HG02852 (cell line): ENCODE measurements around the gene PAFAH1B1.
"Not testable (repeated sequence)": the region's sequence is repeated elsewhere in the genome, so short reads cannot be mapped to it uniquely, and the experiment has no call there.

Experiments
- ATAC-seq: cut with Tn5 transposase; IDR thresholded peaks from one replicate; pipeline ENCODE4 v1.9.1; 2021; ENCODE audit warnings: mild to moderate bottlenecking, moderate library complexity; ENCODE audit not compliant: unreplicated experiment

The PAFAH1B1 gene

GRCh38 chr17:2592971-2593820 is at the start of gene PAFAH1B1:
Gene PAFAH1B1 (plus strand): TSS chr17:2593654. CDS start chr17:2638289, 44,635 bp downstream.
- ATAC-seq, result peak; percentile 80

GRCh38 chr17:2545393-2545792 is 48.1 kb upstream of the PAFAH1B1 start:
- ATAC-seq, result no peak

- ATAC-seq, result no peak
These were observed 46.3 kb upstream of the PAFAH1B1 start for GRCh38 chr17:2547176-2547575.

- ATAC-seq, result not testable (repeated sequence)
These were observed 45.4 kb upstream of the PAFAH1B1 start for GRCh38 chr17:2548026-2548425.

GRCh38 chr17:2549392-2550211 is 43.9 kb upstream of the PAFAH1B1 start:
- no peak for ATAC-seq

- ATAC-seq, result no peak
These were observed 42.0 kb upstream of the PAFAH1B1 start for GRCh38 chr17:2551493-2551892.

GRCh38 chr17:2551928-2552327 is 41.5 kb upstream of the PAFAH1B1 start:
- ATAC-seq, result no peak

GRCh38 chr17:2560658-2561057 is 32.8 kb upstream of the PAFAH1B1 start:
- ATAC-seq, result no peak

- no peak for ATAC-seq
These were observed 31.1 kb upstream of the PAFAH1B1 start for GRCh38 chr17:2562162-2562858.

- ATAC-seq, result no peak
These were observed 30.4 kb upstream of the PAFAH1B1 start for GRCh38 chr17:2563061-2563460.

- no peak for ATAC-seq
These were observed 29.9 kb upstream of the PAFAH1B1 start for GRCh38 chr17:2563543-2563942.

- no peak for ATAC-seq
These were observed 28.6 kb upstream of the PAFAH1B1 start for GRCh38 chr17:2564877-2565276.

GRCh38 chr17:2566056-2566455 is 27.4 kb upstream of the PAFAH1B1 start:
- ATAC-seq, result no peak

- ATAC-seq, result peak; percentile 83
These were observed 21.7 kb upstream of the PAFAH1B1 start for GRCh38 chr17:2571523-2572303.

- not testable (repeated sequence) for ATAC-seq
These were observed 21.2 kb upstream of the PAFAH1B1 start for GRCh38 chr17:2572304-2572609.

- no peak for ATAC-seq
These were observed 13.3 kb upstream of the PAFAH1B1 start for GRCh38 chr17:2580151-2580550.

- ATAC-seq, result no peak
These were observed 12.8 kb upstream of the PAFAH1B1 start for GRCh38 chr17:2580661-2581060.

- no peak for ATAC-seq
These were observed 11.0 kb upstream of the PAFAH1B1 start for GRCh38 chr17:2582493-2582892.

GRCh38 chr17:2591040-2591640 is 2.3 kb upstream of the PAFAH1B1 start:
- ATAC-seq, result no peak
